ENCODE measurements around the gene OR52M1.
A peak's percentile ranks its signal among the peaks of the same experiment; 100 is the strongest.

OR52M1 gene

GRCh38 chr11:4551346-4551979, 6.5 kb downstream of the OR52M1 start:
- H2AFZ ChIP-seq (ENCODE audit: low read depth, low read length), result no peak overlapping the region
- ATAC-seq (ENCODE audit: insufficient read depth, low read depth), result no peak
- no peak overlapping the region for H3K4me2 ChIP-seq (ENCODE audit: insufficient read depth, low read length)
- no peaks in the 10 kb centered on the region for H3K9me3 ChIP-seq (ENCODE audit: insufficient read depth, low read length, severe bottlenecking)
- H3K4me3 ChIP-seq (ENCODE audit: low read depth in 1 of 2, low read length in 2 of 2), result no peak overlapping the region
- H3K36me3 ChIP-seq (ENCODE audit: insufficient read depth, low read length), result no peaks in the 10 kb centered on the region
- H3K9ac ChIP-seq (ENCODE audit: low read depth, low read length), result no peak overlapping the region
- peak; percentile 51 for TF ChIP-seq CTCF (IDR thresholded peaks at IDR 0.05; ENCODE audit: borderline replicate concordance, extremely low read depth, low read length, poor library complexity, severe bottlenecking)
- no peak for TF ChIP-seq EZH2 (IDR thresholded peaks at IDR 0.05; ENCODE audit: borderline replicate concordance, low read depth, low read length, severe bottlenecking)
- no peaks in the 10 kb centered on the region for H3K4me1 ChIP-seq (ENCODE audit: insufficient read depth, low read length)
- no peak overlapping the region for H3K27ac ChIP-seq (ENCODE audit: low read length)
- H3K27me3 ChIP-seq (ENCODE audit: insufficient read depth, low read length, poor library complexity), result no peaks in the 10 kb centered on the region
- no peak for DNase-seq
- no peaks in the 10 kb centered on the region for H4K20me1 ChIP-seq (ENCODE audit: insufficient read depth, low read length)
- H3K79me2 ChIP-seq (ENCODE audit: insufficient read depth, low read length), result no peaks in the 10 kb centered on the region

GRCh38 chr11:4559527-4560440, 14.8 kb downstream of the OR52M1 start:
- ATAC-seq (ENCODE audit: insufficient read depth, low read depth), result no peak
- Histone ChIP-seq H3K9me3 (ENCODE audit: insufficient read depth, low read length, severe bottlenecking) (no peaks in the 10 kb centered on the region), H2AFZ (ENCODE audit: low read depth, low read length) (no peak overlapping the region), H3K9ac (ENCODE audit: low read depth, low read length) (no peak overlapping the region), H3K79me2 (ENCODE audit: insufficient read depth, low read length) (no peaks in the 10 kb centered on the region), H4K20me1 (ENCODE audit: insufficient read depth, low read length) (no peaks in the 10 kb centered on the region), H3K4me2 (ENCODE audit: insufficient read depth, low read length) (no peak overlapping the region), H3K4me1 (ENCODE audit: insufficient read depth, low read length) (no peaks in the 10 kb centered on the region), H3K27ac (ENCODE audit: low read length) (no peak overlapping the region), H3K27me3 (ENCODE audit: insufficient read depth, low read length, poor library complexity) (no peaks in the 10 kb centered on the region), H3K4me3 (ENCODE audit: low read depth in 1 of 2, low read length in 2 of 2) (no peak overlapping the region), H3K36me3 (ENCODE audit: insufficient read depth, low read length) (no peaks in the 10 kb centered on the region)
- TF ChIP-seq EZH2 (IDR thresholded peaks at IDR 0.05; ENCODE audit: borderline replicate concordance, low read depth, low read length, severe bottlenecking), result no peak
- TF ChIP-seq CTCF (IDR thresholded peaks at IDR 0.05; ENCODE audit: borderline replicate concordance, extremely low read depth, low read length, poor library complexity, severe bottlenecking), result no peak
- no peak for DNase-seq

GRCh38 chr11:4560467-4560866, 15.5 kb downstream of the OR52M1 start:
- no peak for DNase-seq
- Histone ChIP-seq H3K79me2 (ENCODE audit: insufficient read depth, low read length) (no peaks in the 10 kb centered on the region), H3K36me3 (ENCODE audit: insufficient read depth, low read length) (no peaks in the 10 kb centered on the region), H3K9me3 (ENCODE audit: insufficient read depth, low read length, severe bottlenecking) (no peaks in the 10 kb centered on the region), H3K27ac (ENCODE audit: low read length) (no peak overlapping the region), H2AFZ (ENCODE audit: low read depth, low read length) (no peak overlapping the region), H3K4me2 (ENCODE audit: insufficient read depth, low read length) (no peak overlapping the region), H3K27me3 (ENCODE audit: insufficient read depth, low read length, poor library complexity) (no peaks in the 10 kb centered on the region), H4K20me1 (ENCODE audit: insufficient read depth, low read length) (no peaks in the 10 kb centered on the region), H3K9ac (ENCODE audit: low read depth, low read length) (no peak overlapping the region), H3K4me3 (ENCODE audit: low read depth in 1 of 2, low read length in 2 of 2) (no peak overlapping the region), H3K4me1 (ENCODE audit: insufficient read depth, low read length) (no peaks in the 10 kb centered on the region)
- TF ChIP-seq EZH2 (IDR thresholded peaks at IDR 0.05; ENCODE audit: borderline replicate concordance, low read depth, low read length, severe bottlenecking), result no peak
- no peak for ATAC-seq (ENCODE audit: insufficient read depth, low read depth)

- Histone ChIP-seq H3K27me3 (ENCODE audit: insufficient read depth, low read length, poor library complexity) (no peaks in the 10 kb centered on the region), H3K36me3 (ENCODE audit: insufficient read depth, low read length) (no peaks in the 10 kb centered on the region), H3K79me2 (ENCODE audit: insufficient read depth, low read length) (no peaks in the 10 kb centered on the region), H2AFZ (ENCODE audit: low read depth, low read length) (no peak overlapping the region), H3K9ac (ENCODE audit: low read depth, low read length) (no peak overlapping the region), H4K20me1 (ENCODE audit: insufficient read depth, low read length) (no peaks in the 10 kb centered on the region), H3K27ac (ENCODE audit: low read length) (no peak overlapping the region), H3K4me3 (ENCODE audit: low read depth in 1 of 2, low read length in 2 of 2) (no peak overlapping the region), H3K4me2 (ENCODE audit: insufficient read depth, low read length) (no peak overlapping the region), H3K9me3 (ENCODE audit: insufficient read depth, low read length, severe bottlenecking) (no peaks in the 10 kb centered on the region), H3K4me1 (ENCODE audit: insufficient read depth, low read length) (no peaks in the 10 kb centered on the region)
- TF ChIP-seq CTCF (IDR thresholded peaks at IDR 0.05; ENCODE audit: borderline replicate concordance, extremely low read depth, low read length, poor library complexity, severe bottlenecking) (no peak), EZH2 (IDR thresholded peaks at IDR 0.05; ENCODE audit: borderline replicate concordance, low read depth, low read length, severe bottlenecking) (no peak)
- ATAC-seq (ENCODE audit: insufficient read depth, low read depth) (no peak), DNase-seq (no peak)
Measured at GRCh38 chr11:4565371-4565770, 20.4 kb downstream of the OR52M1 start.

Data from DND-41 (cell line).